HG02798 (cell line): ENCODE results near the gene DVL2.
A peak's percentile ranks its signal among the peaks of the same experiment; 100 is the strongest.

Source experiments
- ATAC-seq: cut with Tn5 transposase; IDR thresholded peaks from one replicate; pipeline ENCODE4 v1.9.1; 2021; ENCODE audit warnings: mild to moderate bottlenecking; ENCODE audit not compliant: unreplicated experiment, poor library complexity

The DVL2 gene

DNA sequence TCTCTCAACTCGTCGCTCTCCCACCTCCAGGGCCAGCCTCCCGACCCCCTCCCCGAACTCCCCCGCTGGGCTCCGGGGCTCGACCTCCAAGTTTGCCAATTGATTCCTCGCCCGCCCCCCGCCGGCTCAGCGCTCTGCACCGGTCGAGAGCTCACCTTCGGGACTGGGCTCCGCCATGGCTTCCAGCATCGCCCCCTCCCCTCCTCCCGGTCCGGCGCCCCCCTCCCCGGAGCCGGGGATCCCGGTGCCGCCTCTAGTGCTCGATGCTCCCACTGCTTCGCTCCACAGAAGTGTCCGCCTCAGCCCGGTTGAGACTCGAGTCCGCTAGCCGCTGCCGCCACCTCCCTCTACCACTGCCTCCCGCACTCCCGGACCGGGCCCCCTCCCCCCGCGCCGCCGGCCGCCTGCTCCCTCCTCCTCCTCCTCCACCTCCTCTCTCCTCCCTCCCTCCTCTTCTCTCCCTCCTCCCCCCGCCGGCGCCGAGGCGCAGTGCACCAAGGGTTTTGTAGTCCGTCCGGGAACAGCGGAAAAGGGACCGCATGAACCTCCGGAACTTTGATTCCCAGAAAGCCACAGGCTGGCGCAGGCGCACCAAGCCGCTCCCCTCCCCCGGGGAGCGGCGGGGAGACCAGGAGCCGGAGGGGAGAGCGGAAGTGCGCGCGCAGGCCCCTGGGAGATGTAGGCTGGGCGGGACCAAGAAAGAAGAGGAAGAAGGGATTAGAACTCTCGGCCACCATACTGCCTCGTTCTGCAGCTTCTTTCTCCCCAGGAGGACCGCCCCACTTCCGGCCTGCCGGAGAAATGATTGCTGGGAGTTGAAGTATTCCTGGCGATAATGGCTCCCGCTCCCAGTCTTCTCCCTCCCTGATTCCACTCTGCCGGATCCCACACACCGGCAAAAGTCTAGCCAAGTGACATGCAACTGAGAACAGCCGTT lies 5.0 kb upstream of the DVL2 start, which contains the start of gene PHF23:
Gene PHF23, minus strand, starts transcription at position 367 of the 937 bp plus-strand sequence. Its CDS starts 178 bp downstream, at position 189.
- peak; percentile 64 for ATAC-seq

DNA sequence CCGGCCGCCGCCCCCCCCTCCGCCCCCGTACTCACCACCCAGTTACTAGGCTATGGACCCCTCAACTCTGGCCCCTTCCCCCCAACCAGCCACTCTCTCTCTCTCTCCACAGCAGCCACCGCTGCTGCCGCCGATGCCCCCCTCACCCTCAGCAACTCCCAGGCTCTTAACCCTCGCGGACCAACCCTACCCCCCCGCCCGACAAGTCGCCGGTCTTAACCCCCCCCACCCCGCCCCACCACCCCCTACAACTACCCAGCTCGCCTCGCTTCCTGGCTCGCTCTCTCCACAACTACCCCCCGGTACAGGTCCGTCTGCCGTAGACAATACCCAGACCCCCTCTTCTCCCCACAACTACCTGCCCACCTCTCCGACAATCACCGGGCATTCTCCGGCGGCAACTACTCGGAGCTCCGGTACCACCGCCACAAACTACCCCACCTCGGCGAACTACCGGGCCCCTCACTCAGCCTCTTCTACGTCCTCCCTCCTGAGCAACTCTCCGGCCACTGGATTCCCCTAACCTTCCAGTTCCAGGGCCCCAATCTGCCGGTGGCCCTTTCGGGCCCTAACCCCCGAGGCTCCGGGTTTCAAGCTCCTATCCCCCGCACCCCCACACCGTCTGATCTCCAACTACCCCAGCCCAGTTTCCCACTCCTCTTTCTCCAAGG lies 4.2 kb upstream of the DVL2 start:
- ATAC-seq: no peak

DNA sequence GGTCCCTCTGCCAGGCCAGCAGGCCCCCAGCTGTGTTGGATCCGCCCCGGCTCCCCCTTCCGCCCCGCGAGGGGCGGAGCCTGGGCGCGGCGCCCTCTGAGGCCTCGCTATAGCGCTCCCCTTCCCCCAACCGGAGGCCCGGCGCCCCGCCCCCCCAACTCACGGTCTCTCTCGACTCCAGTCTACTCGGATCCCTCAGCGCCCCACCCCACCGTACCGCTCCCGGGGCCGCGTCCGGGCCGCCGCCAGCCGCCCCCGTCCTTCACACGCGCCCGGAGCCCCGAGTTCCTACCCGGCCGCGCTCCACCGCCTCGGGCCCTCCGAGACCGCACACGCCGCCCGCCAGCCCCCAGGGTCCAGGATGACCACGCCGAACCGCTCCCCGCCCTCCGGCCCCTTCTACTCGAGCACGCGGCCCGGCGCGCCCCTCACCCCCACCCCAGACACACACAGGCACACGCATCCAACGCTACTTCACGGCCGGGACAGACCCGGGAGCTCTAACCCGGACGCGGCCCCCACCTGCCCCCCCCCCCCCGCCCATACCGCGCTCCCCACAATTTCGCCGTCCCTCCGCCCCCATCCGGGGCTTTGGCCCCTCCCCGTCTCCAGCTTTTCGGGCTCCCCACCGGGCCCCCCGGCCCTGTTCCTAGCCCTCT lies 3.6 kb upstream of the DVL2 start:
- ATAC-seq: peak; percentile 18

DNA sequence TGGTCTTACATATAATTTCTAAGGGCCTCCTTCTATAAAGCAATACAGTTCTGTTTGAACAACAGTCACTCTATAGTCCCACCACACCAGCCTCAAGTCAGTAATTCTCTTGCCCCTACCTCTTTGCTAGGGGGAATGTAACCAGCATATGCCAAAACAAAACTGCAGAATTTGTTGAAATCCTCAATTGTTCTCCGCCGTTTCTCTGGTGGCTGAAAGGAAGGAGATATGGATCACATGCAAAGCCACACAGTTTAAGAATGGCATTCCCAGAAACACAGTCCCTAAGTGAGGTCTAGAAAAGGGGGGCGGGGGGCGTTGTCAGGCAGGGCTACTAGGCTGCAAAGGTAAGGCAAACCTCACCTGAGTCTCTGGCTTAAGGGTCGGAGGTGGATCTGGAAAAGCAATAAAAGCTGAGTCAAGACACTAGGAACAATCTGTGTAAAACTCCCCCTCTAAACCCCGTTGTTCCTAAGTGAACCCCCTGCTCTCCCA lies 3.0 kb upstream of the DVL2 start:
- no peak for ATAC-seq

DNA sequence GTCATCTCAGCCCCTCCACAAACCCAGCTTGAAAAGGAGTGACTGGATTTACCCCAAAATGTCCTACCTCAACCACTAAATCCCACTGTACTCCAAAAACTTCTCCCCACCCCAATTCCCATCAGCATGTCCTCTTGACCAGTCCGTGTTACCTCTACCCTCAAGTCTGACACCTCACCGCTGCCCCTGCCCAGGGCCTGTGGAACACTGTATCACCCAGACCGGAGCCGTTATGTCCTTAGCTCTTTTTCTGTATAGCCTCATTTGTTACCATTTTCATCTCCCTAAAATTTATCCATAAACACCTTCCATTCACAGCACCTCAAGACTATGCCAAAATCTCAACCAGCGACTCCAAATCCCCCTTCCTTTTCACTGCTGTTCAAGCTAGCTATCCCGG lies 2.5 kb upstream of the DVL2 start:
- ATAC-seq: no peak

DNA sequence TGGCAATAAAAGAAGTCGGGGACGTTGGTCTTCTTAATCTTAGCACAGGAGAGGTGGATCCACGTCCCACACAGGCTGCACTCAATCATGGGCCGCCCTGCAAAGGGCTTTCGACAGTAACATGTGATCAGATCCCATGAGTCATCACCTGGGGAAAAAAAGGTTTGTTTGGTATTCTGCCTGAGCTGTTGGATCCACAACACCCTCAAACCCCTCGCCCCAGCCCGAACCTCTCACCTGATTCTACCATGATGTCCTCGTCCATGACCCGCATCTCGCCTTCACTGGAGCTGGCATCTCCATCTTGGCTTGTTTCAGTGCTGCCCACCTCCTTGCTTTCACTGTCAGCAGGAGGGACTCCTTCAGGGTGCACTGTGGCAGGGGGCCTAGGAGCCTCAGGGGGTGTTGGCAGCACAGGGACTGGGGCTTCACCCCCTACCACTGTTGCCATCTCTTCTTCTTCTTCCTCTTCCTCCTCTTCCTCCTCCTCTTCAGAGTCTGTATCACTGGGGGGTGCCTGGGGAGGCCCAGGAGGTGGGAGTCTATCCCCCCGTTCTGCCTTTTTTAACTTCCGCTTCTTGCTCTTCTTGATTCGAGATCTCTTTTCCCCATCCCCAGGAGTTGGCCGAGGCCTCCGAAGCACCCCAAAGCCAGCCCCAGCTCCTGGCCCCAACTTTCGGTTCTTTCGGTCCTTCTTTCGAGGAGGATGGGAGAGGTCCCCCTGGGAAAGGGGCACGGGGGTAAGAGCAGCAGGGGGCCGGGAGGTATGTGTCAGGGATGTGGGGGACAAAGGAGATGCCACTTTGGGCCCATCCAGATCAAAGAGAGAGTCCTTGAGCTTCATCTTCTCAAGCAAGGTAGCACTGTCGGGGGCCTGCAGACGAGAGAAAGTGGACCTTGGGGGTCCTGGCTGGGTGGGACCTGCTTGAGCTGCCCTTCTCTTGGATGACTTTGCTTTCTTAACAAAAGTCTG lies 1.7 kb upstream of the DVL2 start:
- ATAC-seq: no peak

DNA sequence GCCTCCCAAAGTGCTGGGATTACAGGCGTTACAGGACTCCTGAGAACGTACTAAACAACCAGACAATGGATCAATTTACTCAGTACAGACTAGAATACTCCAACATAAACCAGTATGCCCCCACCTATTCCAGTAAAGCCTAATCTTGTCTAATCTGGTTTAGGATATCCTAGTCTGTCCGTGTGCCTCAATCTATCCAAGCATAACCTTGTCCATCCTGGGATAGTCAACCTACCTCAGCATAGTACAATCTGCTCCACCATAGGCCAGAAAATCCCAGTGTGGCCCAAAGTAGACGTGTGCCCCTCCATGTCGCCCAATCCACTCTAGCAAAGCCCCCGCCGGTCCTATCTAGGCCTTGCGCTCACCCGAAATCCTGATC lies 625 bp downstream of the DVL2 start:
- no peak for ATAC-seq

DNA sequence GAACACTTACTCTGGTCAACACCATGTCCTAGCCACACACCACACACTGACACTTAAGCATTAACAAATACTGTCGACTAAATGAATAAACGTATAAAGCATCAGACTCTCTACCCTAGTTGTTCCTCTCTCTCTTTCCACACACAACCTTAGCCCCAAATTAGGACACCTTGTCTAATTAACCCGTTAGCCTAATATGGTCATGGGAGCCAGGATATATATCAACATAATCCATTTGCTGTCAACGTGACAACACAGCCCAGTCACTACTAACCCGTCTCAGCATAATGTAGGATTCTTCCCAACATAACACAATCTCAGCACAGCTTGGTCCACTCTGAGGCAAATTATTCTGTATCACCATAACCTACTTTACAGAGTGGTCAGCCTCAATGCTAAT lies 2.2 kb downstream of the DVL2 start:
- no peak for ATAC-seq

DNA sequence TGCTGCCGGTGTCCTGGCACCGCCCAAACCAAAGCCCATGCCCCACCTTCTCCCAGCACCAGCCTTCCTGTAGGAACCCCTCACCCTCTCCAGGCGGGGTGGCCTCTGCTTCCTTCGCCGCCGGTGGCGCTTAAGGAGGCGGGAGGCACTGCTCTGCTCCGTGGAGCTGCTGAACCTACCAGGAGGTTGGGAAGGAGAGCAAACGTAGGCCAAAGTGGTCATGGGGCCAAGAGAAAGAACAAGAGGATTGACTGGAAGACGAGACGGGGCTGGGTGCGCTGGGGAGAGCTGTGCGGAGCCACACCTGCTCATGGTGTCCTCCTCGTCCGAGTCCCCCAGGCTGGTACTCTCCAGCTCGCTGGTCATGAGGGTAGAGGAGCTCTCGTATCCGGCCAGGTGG lies 4.8 kb downstream of the DVL2 start:
- ATAC-seq: no peak

DNA sequence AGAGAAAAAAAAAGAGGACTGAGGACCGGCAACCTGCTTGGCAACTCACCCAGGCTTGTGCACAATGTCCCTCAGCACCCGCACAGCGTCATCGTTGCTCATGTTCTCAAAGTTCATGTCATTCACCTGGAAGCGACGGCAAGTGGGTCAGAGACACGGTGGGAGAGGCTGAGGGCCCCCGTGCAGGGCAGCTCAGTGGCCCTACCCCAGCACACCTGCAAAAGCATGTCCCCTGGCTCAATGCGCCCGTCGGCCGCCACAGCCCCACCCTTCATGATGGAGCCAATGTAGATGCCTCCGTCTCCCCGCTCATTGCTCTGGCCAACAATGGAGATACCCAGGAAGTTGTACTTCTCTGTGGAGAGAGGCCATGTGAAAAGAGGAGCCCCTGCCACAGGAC lies 5.4 kb downstream of the DVL2 start:
- no peak for ATAC-seq

DNA sequence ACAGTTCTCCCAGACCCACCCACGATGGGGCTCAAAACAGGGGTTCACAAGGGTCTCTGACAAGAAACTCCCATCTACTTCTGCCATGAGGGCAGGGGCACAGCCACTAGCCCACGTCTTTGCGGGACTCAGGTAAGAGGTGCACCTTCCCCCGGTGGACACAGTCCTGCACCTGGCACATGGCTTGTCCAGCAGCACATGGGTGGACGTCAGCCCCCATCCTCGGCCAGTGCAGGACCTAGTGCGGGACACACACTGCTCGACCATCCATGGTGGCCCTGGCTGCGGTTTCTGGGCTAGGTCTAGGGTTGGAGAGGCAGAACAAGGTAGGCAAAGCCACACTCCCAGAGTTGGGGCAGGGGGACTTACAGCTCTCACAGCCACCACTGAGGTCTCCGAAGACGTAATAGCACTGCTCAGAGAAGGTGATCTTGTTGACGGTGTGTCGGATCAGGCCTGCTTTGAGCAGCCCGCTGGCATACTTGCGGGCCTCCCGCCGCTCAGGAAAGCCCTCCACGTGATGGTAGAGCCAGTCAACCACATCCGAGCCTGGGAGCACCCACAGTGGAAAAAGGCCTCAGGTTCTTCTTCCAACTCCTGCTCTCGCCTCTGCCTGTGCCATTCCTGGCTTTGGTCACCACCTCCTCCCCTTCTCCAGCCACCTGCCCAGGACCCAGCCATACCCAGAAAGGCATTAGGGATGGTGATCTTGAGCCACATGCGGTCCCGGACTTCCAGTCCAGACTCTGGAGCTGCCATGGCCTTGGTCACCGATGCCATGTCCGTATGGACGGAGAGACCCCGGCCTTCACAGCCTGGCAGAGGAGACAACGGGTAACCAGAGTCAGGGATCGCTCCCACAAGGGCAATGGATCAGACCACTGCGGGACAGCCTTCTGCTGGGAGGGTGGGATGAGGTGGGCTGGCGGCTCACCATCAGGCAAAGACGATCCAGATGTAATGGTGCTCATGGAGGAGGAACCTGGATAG lies 7.3 kb downstream of the DVL2 start:
- ATAC-seq: no peak

DNA sequence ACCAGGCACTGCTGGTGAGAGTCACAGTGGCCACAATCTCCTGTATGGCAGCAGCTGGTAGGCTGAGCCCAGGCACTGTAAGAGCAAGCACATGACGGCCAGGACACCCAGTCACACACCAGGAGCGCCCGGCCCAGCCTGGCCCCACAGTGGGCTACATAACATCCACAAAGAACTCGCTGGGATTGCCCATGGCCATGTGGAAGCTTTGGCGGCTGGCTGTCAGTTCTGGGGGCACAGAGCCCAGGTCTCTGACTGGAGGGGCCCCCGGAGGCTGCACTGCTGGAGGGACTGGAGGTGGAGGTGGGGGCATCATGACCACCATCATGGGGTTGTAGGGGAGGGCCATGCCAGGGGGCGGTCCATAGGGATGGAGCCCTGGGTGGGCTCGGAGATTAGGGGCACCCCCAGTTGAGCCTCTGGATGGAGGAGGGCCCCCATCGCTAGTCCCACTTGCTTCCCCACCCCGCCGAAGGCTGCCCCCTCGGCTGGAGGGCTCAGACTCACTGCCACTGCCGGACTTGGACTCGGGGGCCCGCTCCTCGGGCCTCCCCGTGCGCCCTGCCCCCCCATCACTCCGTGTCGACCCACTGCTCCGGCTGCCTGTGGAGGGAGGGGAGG lies 8.5 kb downstream of the DVL2 start:
- no peak for ATAC-seq

DNA sequence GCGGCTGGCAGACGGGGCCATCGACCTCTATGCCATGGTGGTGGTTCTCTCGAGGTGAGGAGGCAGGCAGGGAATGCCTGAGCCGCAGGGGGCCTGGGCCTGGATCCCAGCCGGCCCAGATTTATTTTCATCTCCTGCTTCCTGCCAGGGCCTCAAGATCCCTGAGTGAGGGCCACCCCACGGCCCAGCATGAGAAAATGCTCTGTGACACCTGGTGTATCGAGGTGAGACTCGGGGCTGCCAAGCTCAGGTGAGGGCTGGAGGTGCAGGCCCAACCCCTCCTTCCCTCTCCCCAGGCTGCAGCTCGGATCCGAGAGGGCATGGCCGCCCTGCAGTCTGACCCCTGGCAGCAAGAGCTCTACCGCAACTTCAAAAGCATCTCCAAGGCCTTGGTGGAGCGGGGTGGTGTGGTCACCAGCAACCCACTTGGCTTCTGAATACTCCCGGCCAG lies 9.6 kb downstream of the DVL2 start:
- ATAC-seq: no peak

DNA sequence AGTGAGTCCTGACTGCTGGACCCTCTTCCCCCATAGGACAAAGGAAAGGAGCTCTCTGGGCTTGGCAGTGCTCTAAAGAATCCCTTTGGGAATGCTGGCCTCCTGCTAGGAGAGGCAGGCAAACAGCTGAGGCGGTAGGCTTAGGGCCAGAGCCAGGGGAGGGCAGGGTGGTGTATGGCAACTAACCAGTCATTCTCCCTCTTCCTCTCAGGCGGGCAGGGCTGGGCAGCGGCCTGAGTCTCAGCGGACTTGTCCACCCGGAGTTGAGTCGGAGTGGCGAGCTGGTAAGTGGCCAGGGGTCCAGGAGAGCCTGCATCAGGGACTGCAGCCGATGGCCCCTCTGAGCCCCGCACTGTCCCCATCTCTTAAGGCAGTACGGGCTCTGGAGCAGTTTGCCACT lies 10.2 kb downstream of the DVL2 start:
- no peak for ATAC-seq

DNA sequence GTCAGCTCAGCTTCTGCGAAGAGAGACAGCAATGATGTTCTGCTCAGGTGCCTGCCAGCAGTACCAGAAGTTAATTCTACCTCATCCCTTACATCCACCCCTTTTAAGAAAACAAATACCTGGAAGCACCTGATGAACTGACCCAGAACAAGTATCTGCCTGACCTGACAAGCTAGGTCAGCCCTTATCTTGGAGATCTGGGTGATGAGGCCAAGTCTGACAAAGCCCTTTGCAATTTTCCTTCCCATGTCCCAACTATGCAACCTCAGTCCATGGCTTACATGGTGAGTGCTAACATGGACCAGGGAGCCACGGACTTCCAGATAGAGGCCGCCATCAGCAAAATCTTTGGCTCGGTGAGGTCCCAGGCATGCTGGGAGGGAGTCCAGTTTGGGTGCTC lies 10.9 kb downstream of the DVL2 start:
- no peak for ATAC-seq

DNA sequence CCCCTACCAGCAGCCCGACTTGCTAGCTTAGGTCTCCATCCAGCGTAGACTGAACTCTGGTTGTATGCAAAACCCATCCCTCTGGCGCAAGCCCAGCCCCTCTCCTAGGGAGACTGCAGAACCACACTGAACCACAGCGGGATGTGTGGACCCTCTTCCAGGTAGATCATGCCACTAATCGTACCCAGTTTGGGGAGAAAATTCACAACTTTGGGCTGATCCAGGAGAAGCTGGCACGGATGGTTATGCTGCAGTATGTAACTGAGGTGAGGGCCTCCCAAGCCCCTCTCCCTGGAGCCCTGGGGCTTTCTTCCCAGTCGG lies 11.4 kb downstream of the DVL2 start:
- no peak for ATAC-seq

DNA sequence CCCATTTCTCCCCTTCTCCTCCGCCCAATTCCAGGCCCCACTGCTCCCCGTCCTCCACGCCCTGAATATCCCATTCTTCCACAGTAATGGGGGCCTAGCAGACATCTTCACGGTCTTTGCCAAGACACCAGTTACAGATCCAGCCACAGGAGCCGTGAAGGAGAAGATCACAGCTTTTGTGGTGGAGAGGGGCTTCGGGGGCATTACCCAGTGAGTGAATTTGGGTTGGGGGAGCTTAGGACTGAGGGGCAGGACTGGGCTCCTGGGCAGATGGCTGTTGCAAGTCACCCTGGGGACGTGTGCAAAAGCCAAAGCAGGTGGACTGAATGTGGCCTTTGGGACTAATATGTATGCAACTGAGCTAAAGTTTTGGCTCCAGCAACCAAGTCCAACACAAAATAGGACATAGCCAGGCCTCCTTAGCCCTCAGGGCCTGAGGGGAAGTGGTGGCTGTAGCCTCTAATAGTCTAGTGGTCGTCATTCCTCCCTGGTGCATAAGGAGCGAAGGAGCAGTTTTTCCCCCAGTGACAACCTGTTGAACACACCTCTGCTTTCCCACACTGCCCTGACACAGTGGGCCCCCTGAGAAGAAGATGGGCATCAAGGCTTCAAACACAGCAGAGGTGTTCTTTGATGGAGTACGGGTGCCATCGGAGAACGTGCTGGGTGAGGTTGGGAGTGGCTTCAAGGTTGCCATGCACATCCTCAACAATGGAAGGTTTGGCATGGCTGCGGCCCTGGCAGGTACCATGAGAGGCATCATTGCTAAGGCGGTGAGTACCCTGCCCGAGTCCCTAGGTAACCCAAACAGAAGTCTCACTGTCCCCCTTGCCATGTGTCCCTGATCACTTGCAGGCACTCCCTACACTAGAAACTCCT lies 12.0 kb downstream of the DVL2 start:
- no peak for ATAC-seq
